HG02798 (cell line): Measurements from ENCODE around the gene TTLL5.
"Not testable (repeated sequence)": the region's sequence is repeated elsewhere in the genome, so short reads cannot be mapped to it uniquely, and the experiment has no call there.

Experiments used
- ATAC-seq: cut with Tn5 transposase; IDR thresholded peaks from one replicate; pipeline ENCODE4 v1.9.1; 2021; ENCODE audit warnings: mild to moderate bottlenecking; ENCODE audit not compliant: unreplicated experiment, poor library complexity

Gene TTLL5

GRCh38 chr14:75649337-75649736 is 11.7 kb upstream of the TTLL5 start:
- ATAC-seq = no peak

GRCh38 chr14:75649773-75650172 is 11.3 kb upstream of the TTLL5 start:
- no peak for ATAC-seq

- no peak for ATAC-seq
These were observed 10.6 kb upstream of the TTLL5 start for GRCh38 chr14:75650253-75651058.

GRCh38 chr14:75653563-75653962 is 7.5 kb upstream of the TTLL5 start:
- no peak for ATAC-seq

- ATAC-seq = peak; percentile 75
These were observed 6.8 kb upstream of the TTLL5 start for GRCh38 chr14:75654127-75654732.

- ATAC-seq = no peak
These were observed 5.8 kb upstream of the TTLL5 start for GRCh38 chr14:75655235-75655634.

GRCh38 chr14:75657331-75657730 is 3.7 kb upstream of the TTLL5 start:
- no peak for ATAC-seq

- ATAC-seq = no peak
These were observed 2.1 kb upstream of the TTLL5 start for GRCh38 chr14:75658957-75659356.

GRCh38 chr14:75660238-75660629 is 812 bp upstream of the TTLL5 start:
- ATAC-seq = no peak

- ATAC-seq = no peak
These were observed 411 bp downstream of the TTLL5 start for GRCh38 chr14:75661499-75661814.

GRCh38 chr14:75662966-75663365 is 1.9 kb downstream of the TTLL5 start:
- ATAC-seq = no peak

GRCh38 chr14:75667099-75667765 is 6.2 kb downstream of the TTLL5 start:
- ATAC-seq = no peak

- no peak for ATAC-seq
These were observed 11.7 kb downstream of the TTLL5 start for GRCh38 chr14:75672605-75673192.

GRCh38 chr14:75673345-75674035 is 12.4 kb downstream of the TTLL5 start:
- ATAC-seq = no peak

- no peak for ATAC-seq
These were observed 14.4 kb downstream of the TTLL5 start for GRCh38 chr14:75675265-75675960.

- no peak for ATAC-seq
These were observed 24.9 kb downstream of the TTLL5 start for GRCh38 chr14:75685910-75686309.

- ATAC-seq = no peak
These were observed 28.0 kb downstream of the TTLL5 start for GRCh38 chr14:75689012-75689411.

GRCh38 chr14:75690010-75690409 is 29.0 kb downstream of the TTLL5 start:
- ATAC-seq = no peak

GRCh38 chr14:75695025-75695424 is 34.0 kb downstream of the TTLL5 start:
- ATAC-seq = not testable (repeated sequence)

GRCh38 chr14:75697386-75697785 is 36.3 kb downstream of the TTLL5 start:
- no peak for ATAC-seq
